ENCODE measurements around the gene SULT4A1. TPM values are rescaled to one million over a fixed set of nuclear protein-coding genes. Genes with fewer than 3 reads are reported as not detected.

Gene SULT4A1
- total and polyA plus RNA-seq, 2 of the 4 experiments (the other 2 are of a cell fraction) = 1.1 to 5.2 TPM

DNA sequence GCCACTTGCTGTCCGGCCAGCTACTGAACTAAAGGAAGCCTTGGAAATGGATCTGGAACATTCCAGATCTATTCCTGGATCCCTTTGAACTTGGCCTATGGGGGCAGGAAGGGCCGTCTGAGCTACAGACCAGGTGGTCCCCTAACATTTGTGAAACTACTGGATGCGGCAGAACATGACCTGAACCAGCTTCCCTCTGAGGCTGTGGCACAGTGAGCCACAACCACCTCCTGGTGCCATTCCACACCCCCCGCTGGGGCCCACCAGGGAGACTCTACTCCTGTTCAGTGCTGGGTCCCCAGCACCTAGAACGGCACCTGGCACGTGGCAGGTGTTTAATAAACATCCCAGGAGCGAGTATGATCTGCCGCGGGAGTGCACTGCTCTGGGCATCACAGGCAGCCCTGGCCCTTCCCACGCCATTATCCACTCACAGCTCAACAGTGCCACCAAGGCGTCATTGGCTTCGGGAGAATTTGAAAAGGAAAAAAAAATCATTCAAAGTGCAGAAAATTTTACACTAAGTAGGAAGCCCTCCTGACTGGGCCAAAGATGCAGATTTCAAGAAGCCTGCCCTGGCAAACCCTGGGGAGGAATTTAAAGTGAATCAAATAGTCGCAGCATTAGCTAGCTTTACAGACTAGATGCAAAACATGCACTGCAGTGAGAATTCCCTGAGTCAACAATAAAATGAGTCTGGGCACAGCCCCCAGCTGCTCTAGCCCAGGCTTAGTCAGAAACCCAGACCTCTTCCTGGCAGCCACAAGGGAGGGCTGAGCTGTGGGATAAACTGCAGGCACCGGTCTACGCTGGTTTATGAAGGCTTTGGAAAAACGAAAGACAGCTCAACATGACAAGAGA, 35.9 kb downstream of the SULT4A1 start (continued):
- TF ChIP-seq, protein P1, sequence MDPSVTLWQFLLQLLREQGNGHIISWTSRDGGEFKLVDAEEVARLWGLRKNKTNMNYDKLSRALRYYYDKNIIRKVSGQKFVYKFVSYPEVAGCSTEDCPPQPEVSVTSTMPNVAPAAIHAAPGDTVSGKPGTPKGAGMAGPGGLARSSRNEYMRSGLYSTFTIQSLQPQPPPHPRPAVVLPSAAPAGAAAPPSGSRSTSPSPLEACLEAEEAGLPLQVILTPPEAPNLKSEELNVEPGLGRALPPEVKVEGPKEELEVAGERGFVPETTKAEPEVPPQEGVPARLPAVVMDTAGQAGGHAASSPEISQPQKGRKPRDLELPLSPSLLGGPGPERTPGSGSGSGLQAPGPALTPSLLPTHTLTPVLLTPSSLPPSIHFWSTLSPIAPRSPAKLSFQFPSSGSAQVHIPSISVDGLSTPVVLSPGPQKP (IDR thresholded peaks at IDR 0.05; ENCODE audit: borderline replicate concordance, low read depth, low read length) = no peak
- TF ChIP-seq SMC3 (IDR thresholded peaks at IDR 0.05; ENCODE audit: low read depth, low read length) (peak; percentile 23; the same call in 1 of the 2 replicates), NFE2L2 (IDR thresholded peaks at IDR 0.05; ENCODE audit: low read depth, low read length) (no peak), RCOR1 (IDR thresholded peaks at IDR 0.05; ENCODE audit: insufficient replicate concordance, low read length) (no peak)
- TF ChIP-seq, protein P2, sequence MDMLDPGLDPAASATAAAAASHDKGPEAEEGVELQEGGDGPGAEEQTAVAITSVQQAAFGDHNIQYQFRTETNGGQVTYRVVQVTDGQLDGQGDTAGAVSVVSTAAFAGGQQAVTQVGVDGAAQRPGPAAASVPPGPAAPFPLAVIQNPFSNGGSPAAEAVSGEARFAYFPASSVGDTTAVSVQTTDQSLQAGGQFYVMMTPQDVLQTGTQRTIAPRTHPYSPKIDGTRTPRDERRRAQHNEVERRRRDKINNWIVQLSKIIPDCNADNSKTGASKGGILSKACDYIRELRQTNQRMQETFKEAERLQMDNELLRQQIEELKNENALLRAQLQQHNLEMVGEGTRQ (IDR thresholded peaks at IDR 0.05; ENCODE audit: low read depth, low read length) = no peak
